ENCODE measurements around the gene ARSA. TPM values are rescaled to one million over a fixed set of nuclear protein-coding genes. Genes with fewer than 3 reads are reported as not detected.
"Not testable (repeated sequence)": the region's sequence is repeated elsewhere in the genome, so short reads cannot be mapped to it uniquely, and the experiment has no call there.

Gene ARSA
- polyA plus RNA-seq, 3 donors, result 11.9 to 85.2 (median 12.1) TPM

DNA sequence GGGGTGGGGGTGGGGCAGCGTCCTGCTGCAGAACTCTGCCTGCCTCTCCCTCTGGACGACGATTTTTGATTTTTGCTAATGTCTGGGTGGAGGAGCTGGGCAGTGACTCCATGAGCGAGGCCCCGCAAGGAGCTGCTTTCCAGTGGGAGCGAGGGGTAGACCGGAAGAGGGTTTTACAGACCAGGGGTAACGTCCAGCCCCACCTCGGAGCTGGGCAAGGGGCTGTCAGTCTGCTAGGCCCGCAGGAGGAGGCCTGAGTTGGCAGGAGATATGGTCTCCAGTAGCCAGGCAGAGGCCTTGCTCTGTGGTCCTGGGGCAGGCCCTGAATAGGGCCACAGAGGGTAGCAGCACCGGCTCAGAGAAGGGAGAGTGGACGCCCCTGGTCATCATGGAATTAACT is 18.4 kb downstream of the ARSA start:
- no peak overlapping the region for H3K4me3 ChIP-seq (replicated peaks in 1 of 3; ENCODE audit: low read depth in 2 of 3, low read length in 3 of 3)
- H3K27me3 ChIP-seq (ENCODE audit: control insufficient read depth in 2 of 2, insufficient read depth in 2 of 2, low read length in 2 of 2), result peaks cover 0 to 29% of the 10 kb centered on the region in 2 donors
- H3K79me2 ChIP-seq (ENCODE audit: insufficient read depth, low read length), result no peaks in the 10 kb centered on the region
- no peaks in the 10 kb centered on the region for H3K36me3 ChIP-seq (replicated peaks in 1 of 2; ENCODE audit: control insufficient read depth in 1 of 2, insufficient read depth in 2 of 2, low read length in 2 of 2)
- Mint-ChIP-seq H3K27me3 (ENCODE audit: low read depth in 3 of 3) (peaks cover 36 to 77% (median 54%) of the 10 kb centered on the region in 3 donors), H3K27ac (no peak overlapping the region), H3K36me3 (no peaks in the 10 kb centered on the region), H3K4me3 (no peak overlapping the region), H3K4me1 (peaks cover 8% of the 10 kb centered on the region), H3K9me3 (peaks cover 0 to 4% (median 0%) of the 10 kb centered on the region in 7 donors)
- H3K4me1 ChIP-seq (ENCODE audit: control insufficient read depth in 1 of 2, insufficient read depth in 2 of 2, low read length in 2 of 2), result no peaks in the 10 kb centered on the region
- no peak overlapping the region for H3K27ac ChIP-seq (ENCODE audit: low read depth in 1 of 2, low read length in 2 of 2)
- H3K4me2 ChIP-seq (replicated peaks; ENCODE audit: extremely low read depth, low read length, poor library complexity, severe bottlenecking), result no peak overlapping the region
- H2AFZ ChIP-seq (ENCODE audit: insufficient read depth, low read depth, low read length, poor library complexity, severe bottlenecking), result no peak overlapping the region
- no peak for DNase-seq
- no peaks in the 10 kb centered on the region for H4K20me1 ChIP-seq (ENCODE audit: insufficient read depth, low read length)
- no peaks in the 10 kb centered on the region for H3K9me3 ChIP-seq (replicated peaks in 1 of 2; ENCODE audit: control insufficient read depth in 1 of 2, insufficient read depth in 1 of 2, low read length in 2 of 2)
- intact Hi-C loops (cut with micrococcal nuclease), result no loop called here
- TF ChIP-seq, protein P1, sequence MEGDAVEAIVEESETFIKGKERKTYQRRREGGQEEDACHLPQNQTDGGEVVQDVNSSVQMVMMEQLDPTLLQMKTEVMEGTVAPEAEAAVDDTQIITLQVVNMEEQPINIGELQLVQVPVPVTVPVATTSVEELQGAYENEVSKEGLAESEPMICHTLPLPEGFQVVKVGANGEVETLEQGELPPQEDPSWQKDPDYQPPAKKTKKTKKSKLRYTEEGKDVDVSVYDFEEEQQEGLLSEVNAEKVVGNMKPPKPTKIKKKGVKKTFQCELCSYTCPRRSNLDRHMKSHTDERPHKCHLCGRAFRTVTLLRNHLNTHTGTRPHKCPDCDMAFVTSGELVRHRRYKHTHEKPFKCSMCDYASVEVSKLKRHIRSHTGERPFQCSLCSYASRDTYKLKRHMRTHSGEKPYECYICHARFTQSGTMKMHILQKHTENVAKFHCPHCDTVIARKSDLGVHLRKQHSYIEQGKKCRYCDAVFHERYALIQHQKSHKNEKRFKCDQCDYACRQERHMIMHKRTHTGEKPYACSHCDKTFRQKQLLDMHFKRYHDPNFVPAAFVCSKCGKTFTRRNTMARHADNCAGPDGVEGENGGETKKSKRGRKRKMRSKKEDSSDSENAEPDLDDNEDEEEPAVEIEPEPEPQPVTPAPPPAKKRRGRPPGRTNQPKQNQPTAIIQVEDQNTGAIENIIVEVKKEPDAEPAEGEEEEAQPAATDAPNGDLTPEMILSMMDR (IDR thresholded peaks at IDR 0.05), result no peak
- no peak overlapping the region for H3K9ac ChIP-seq (ENCODE audit: insufficient read depth, low read length, poor library complexity, severe bottlenecking)
- 87% methylated on average over 12 of the region's 12 CpGs for WGBS (ENCODE audit: insufficient coverage)

DNA sequence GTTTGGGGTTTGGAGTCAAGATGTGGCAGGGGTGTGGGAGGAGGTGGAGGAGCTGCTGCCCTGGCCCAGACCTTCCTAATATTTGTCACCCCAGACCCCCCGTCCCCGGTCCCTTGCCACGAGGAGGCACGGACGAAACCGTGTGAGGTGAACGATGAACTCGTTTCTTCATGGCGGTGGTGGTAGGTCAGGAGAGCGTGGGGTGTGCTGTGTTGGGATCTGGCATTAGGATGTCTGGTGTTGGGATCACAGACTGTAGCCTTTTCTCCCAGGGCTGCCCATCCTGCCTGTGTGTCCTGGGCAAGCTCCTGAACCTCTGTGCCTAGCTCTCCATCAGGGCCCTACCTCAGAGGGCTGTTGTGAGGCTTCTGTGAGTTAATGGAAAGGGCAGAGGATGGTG is 19.0 kb downstream of the ARSA start:
- peaks cover 0 to 2% (median 0%) of the 10 kb centered on the region in 7 donors for H3K9me3 Mint-ChIP-seq
- no peak overlapping the region for H3K4me3 Mint-ChIP-seq

DNA sequence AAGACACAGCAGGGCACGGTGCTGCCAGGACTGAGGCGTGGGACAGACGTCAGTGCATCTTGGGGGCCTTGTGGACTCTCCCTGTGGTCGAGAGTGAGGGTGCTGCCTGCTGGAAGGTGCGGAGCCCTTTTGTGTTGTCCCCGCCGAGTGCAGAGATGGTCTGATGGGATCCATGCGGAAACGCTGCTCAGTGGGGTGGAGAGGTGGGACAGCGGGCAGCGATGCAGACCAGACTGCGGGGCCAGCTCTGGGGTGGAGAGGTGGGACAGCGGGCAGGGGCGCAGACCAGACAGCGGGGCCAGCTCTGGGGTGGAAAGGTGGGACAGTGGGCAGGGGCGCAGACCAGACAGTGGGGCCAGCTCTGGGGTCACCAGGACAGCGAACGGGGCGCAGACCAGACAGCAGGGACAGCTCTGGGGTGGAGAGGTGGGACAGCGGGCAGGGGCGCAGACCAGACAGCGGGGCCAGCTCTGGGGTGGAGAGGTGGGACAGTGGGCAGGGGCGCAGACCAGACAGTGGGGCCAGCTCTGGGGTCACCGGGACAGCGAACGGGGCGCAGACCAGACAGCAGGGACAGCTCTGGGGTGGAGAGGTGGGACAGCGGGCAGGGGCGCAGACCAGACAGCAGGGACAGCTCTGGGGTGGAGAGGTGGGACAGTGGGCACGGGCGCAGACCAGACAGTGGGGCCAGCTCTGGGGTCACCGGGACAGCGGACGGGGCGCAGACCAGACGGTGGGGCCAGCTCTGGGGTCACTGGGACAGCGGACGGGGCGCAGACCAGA is 19.7 kb downstream of the ARSA start:
- 90% methylated on average over 38 of the region's 39 CpGs for WGBS (ENCODE audit: insufficient coverage)
- H3K4me1 Mint-ChIP-seq; H3K36me3 ChIP-seq (replicated peaks in 1 of 2; ENCODE audit: control insufficient read depth in 1 of 2, insufficient read depth in 2 of 2, low read length in 2 of 2); H2AFZ ChIP-seq (ENCODE audit: insufficient read depth, low read depth, low read length, poor library complexity, severe bottlenecking); H3K4me2 ChIP-seq (replicated peaks; ENCODE audit: extremely low read depth, low read length, poor library complexity, severe bottlenecking); H3K79me2 ChIP-seq (ENCODE audit: insufficient read depth, low read length); DNase-seq; H3K4me1 ChIP-seq (ENCODE audit: control insufficient read depth in 1 of 2, insufficient read depth in 2 of 2, low read length in 2 of 2); H3K27ac ChIP-seq (ENCODE audit: low read depth in 1 of 2, low read length in 2 of 2); H3K36me3 Mint-ChIP-seq; intact Hi-C loops (cut with micrococcal nuclease); H3K9me3 Mint-ChIP-seq; H3K4me3 Mint-ChIP-seq; H4K20me1 ChIP-seq (ENCODE audit: insufficient read depth, low read length); H3K9me3 ChIP-seq (replicated peaks in 1 of 2; ENCODE audit: control insufficient read depth in 1 of 2, insufficient read depth in 1 of 2, low read length in 2 of 2); H3K4me3 ChIP-seq (replicated peaks in 1 of 3; ENCODE audit: low read depth in 2 of 3, low read length in 3 of 3); H3K9ac ChIP-seq (ENCODE audit: insufficient read depth, low read length, poor library complexity, severe bottlenecking): not testable (repeated sequence)
- peaks cover 8 to 36% of the 10 kb centered on the region in 2 donors for H3K27me3 ChIP-seq (ENCODE audit: control insufficient read depth in 2 of 2, insufficient read depth in 2 of 2, low read length in 2 of 2)
- H3K27me3 Mint-ChIP-seq (ENCODE audit: low read depth in 3 of 3), result peaks cover 39 to 84% (median 59%) of the 10 kb centered on the region in 3 donors
- peak overlapping the region in 1 of 7 donors; percentile 20 for H3K27ac Mint-ChIP-seq

More for the DNA sequence above, 19.0 kb downstream of the ARSA start:
- Histone ChIP-seq H3K79me2 (ENCODE audit: insufficient read depth, low read length) (no peaks in the 10 kb centered on the region), H3K4me1 (ENCODE audit: control insufficient read depth in 1 of 2, insufficient read depth in 2 of 2, low read length in 2 of 2) (no peaks in the 10 kb centered on the region), H3K27ac (ENCODE audit: low read depth in 1 of 2, low read length in 2 of 2) (no peak overlapping the region), H2AFZ (ENCODE audit: insufficient read depth, low read depth, low read length, poor library complexity, severe bottlenecking) (no peak overlapping the region), H3K27me3 (ENCODE audit: control insufficient read depth in 2 of 2, insufficient read depth in 2 of 2, low read length in 2 of 2) (peaks cover under 1 to 29% of the 10 kb centered on the region in 2 donors), H3K36me3 (replicated peaks in 1 of 2; ENCODE audit: control insufficient read depth in 1 of 2, insufficient read depth in 2 of 2, low read length in 2 of 2) (no peaks in the 10 kb centered on the region), H4K20me1 (ENCODE audit: insufficient read depth, low read length) (no peaks in the 10 kb centered on the region), H3K4me3 (replicated peaks in 1 of 3; ENCODE audit: low read depth in 2 of 3, low read length in 3 of 3) (no peak overlapping the region), H3K9me3 (replicated peaks in 1 of 2; ENCODE audit: control insufficient read depth in 1 of 2, insufficient read depth in 1 of 2, low read length in 2 of 2) (no peaks in the 10 kb centered on the region), H3K4me2 (replicated peaks; ENCODE audit: extremely low read depth, low read length, poor library complexity, severe bottlenecking) (no peak overlapping the region), H3K9ac (ENCODE audit: insufficient read depth, low read length, poor library complexity, severe bottlenecking) (no peak overlapping the region)
- WGBS (ENCODE audit: insufficient coverage), result 98% methylated on average over 7 of the region's 10 CpGs
- Mint-ChIP-seq H3K27me3 (ENCODE audit: low read depth in 3 of 3) (peaks cover 36 to 81% (median 56%) of the 10 kb centered on the region in 3 donors), H3K4me1 (peaks cover 8% of the 10 kb centered on the region), H3K27ac (no peak overlapping the region), H3K36me3 (no peaks in the 10 kb centered on the region)
- intact Hi-C loops (cut with micrococcal nuclease), result no loop called here
- TF ChIP-seq, protein P1 (IDR thresholded peaks at IDR 0.05), result no peak
- DNase-seq, result no peak

Data from CD14-positive monocyte (primary cell).